IMR-90 (cell line): ENCODE data around the gene ARL5C. TPM values are rescaled to one million over a fixed set of nuclear protein-coding genes. Genes with fewer than 3 reads are reported as not detected.

Experiments
- ATAC-seq: fragments of 200-7000 bp; cut with Tn5 transposase; 2 replicates; pipeline ENCODE4 v1.9.1; 2020; ENCODE audit warnings: low read depth, mild to moderate bottlenecking, moderate library complexity
- BruUV-seq: library from RNA; stranded (reverse); fragments of 400-500 nt; replicated peaks from 2 replicates; lab custom pipeline; 2021; lab: Mats Ljungman, UMichigan
- CTCF ChIA-PET: fragments of 300-600 bp; formaldehyde crosslinking; extraction: SDS; loops from one replicate; lab custom pipeline; 2021; ENCODE audit warnings: antibody characterized with exemption; lab: Yijun Ruan, JAX
- POLR2A ChIA-PET: fragments of 300-600 bp; sonication (Branson Sonifier 250); formaldehyde crosslinking; loops from one replicate; lab custom pipeline; 2022; ENCODE audit warnings: antibody characterized with exemption; ENCODE audit not compliant: unreplicated experiment; lab: Charles Lee
- DNase-seq: peaks from one replicate; pipeline ENCODE4 v3.0.0; 2013
- H2AFZ ChIP-seq: replicated peaks from 2 replicates; pipeline ENCODE3; 2013; ENCODE audit warnings: low read length, mild to moderate bottlenecking; ENCODE audit not compliant: poor library complexity
- H2AK5ac ChIP-seq: 2 replicates; pipeline ENCODE4 v1.6.1; 2013; ENCODE audit warnings: low read depth, low read length, inconsistent platforms
- H2AK9ac ChIP-seq: replicated peaks from 2 replicates; pipeline ENCODE3; 2013; ENCODE audit warnings: mild to moderate bottlenecking, low read depth, low read length, moderate library complexity; ENCODE audit not compliant: poor library complexity
- H2BK120ac ChIP-seq: 2 replicates; pipeline ENCODE4 v1.6.1; 2013; ENCODE audit warnings: low read depth, low read length, inconsistent platforms
- H2BK15ac ChIP-seq: 3 replicates; pipeline ENCODE4 v1.6.1; 2013; ENCODE audit warnings: low read depth, low read length, inconsistent platforms
- H2BK20ac ChIP-seq: 2 replicates; pipeline ENCODE4 v1.6.1; 2013; ENCODE audit warnings: low read depth, mild to moderate bottlenecking, inconsistent platforms, low read length, moderate library complexity
- H2BK5ac ChIP-seq: 2 replicates; pipeline ENCODE4 v1.6.1; 2013; ENCODE audit warnings: mild to moderate bottlenecking, low read depth, low read length, inconsistent platforms; ENCODE audit not compliant: poor library complexity, severe bottlenecking
- H3K14ac ChIP-seq: replicated peaks from 2 replicates; pipeline ENCODE4 v1.6.1; 2013; ENCODE audit warnings: low read depth, low read length, inconsistent platforms
- H3K18ac ChIP-seq: 2 replicates; pipeline ENCODE4 v1.6.1; 2013; ENCODE audit warnings: low read depth, low read length, control low read depth
- H3K23ac ChIP-seq: 2 replicates; pipeline ENCODE4 v1.6.1; 2013; ENCODE audit warnings: low read depth, low read length, inconsistent platforms
- H3K27ac ChIP-seq: 2 replicates; pipeline ENCODE4 v1.5.1; 2013; ENCODE audit warnings: mild to moderate bottlenecking, control low read depth, low read length; ENCODE audit not compliant: insufficient read depth
- H3K27me3 ChIP-seq: 2 replicates; pipeline ENCODE4 v1.6.1; 2013; ENCODE audit warnings: low read length; ENCODE audit not compliant: control insufficient read depth, insufficient read depth
- H3K36me3 ChIP-seq: 2 replicates; pipeline ENCODE4 v1.6.1; 2013; ENCODE audit warnings: low read length, mixed read lengths; ENCODE audit not compliant: control insufficient read depth, insufficient read depth
- H3K4ac ChIP-seq: 2 replicates; pipeline ENCODE4 v1.6.1; 2013; ENCODE audit warnings: low read depth, low read length, inconsistent platforms
- H3K4me1 ChIP-seq: 2 replicates; pipeline ENCODE4 v1.6.1; 2013; ENCODE audit warnings: low read length, mixed read lengths; ENCODE audit not compliant: control insufficient read depth, insufficient read depth
- H3K4me2 ChIP-seq: 2 replicates; pipeline ENCODE4 v1.6.1; 2013; ENCODE audit warnings: low read depth, mild to moderate bottlenecking, control low read depth, low read length, moderate library complexity
- H3K4me3 ChIP-seq: 2 replicates; pipeline ENCODE4 v1.5.1; 2013; ENCODE audit warnings: low read depth, mild to moderate bottlenecking, control low read depth, low read length, moderate library complexity; ENCODE audit not compliant: insufficient read depth
- H3K56ac ChIP-seq: 2 replicates; pipeline ENCODE4 v1.6.1; 2013; ENCODE audit warnings: low read length, inconsistent platforms; ENCODE audit not compliant: insufficient read depth; ENCODE audit errors: extremely low read depth
- H3K79me1 ChIP-seq, 2 experiments: 2 replicates each; pipeline ENCODE4 v1.6.1; 2013; ENCODE audit warnings: low read length in 2 of 2, inconsistent platforms in 1 of 2, low read depth in 1 of 2
- H3K9ac ChIP-seq: 2 replicates; pipeline ENCODE4 v1.6.1; 2013; ENCODE audit warnings: low read depth, low read length, control low read depth
- H3K9me1 ChIP-seq: 2 replicates; pipeline ENCODE4 v1.6.1; 2013; ENCODE audit warnings: low read length, inconsistent platforms; ENCODE audit not compliant: insufficient read depth
- H3K9me3 ChIP-seq: 2 replicates; pipeline ENCODE4 v1.6.1; 2013; ENCODE audit warnings: low read length; ENCODE audit not compliant: control insufficient read depth, insufficient read depth
- H4K20me1 ChIP-seq: 2 replicates; pipeline ENCODE4 v1.6.1; 2013; ENCODE audit warnings: low read length, inconsistent platforms; ENCODE audit not compliant: insufficient read depth
- H4K5ac ChIP-seq: 2 replicates; pipeline ENCODE4 v1.6.1; 2013; ENCODE audit warnings: mild to moderate bottlenecking, low read depth, low read length, control low read depth
- H4K8ac ChIP-seq, 2 experiments: 2 replicates each; pipeline ENCODE4 v1.6.1; 2013; ENCODE audit warnings: low read depth in 2 of 2, low read length in 2 of 2, control low read depth in 1 of 2, inconsistent platforms in 1 of 2
- H4K91ac ChIP-seq: 2 replicates; pipeline ENCODE4 v1.6.1; 2013; ENCODE audit warnings: low read depth, low read length, inconsistent platforms; ENCODE audit not compliant: insufficient read depth
- BHLHE40 ChIP-seq: fragments of 150-350 bp; IDR thresholded peaks from 2 replicates; pipeline ENCODE4 v1.6.1; 2016; ENCODE audit warnings: mild to moderate bottlenecking, low read depth, low read length
- CHD1 ChIP-seq: IDR thresholded peaks from 2 replicates; pipeline ENCODE4 v1.6.1; 2012; ENCODE audit warnings: low read depth, low read length, improper control_type of control experiment
- ELK1 ChIP-seq: fragments of 150-350 bp; IDR thresholded peaks from 2 replicates; pipeline ENCODE4 v1.6.1; 2016; ENCODE audit warnings: low read depth, mild to moderate bottlenecking, low read length, moderate library complexity, borderline replicate concordance
- FOS ChIP-seq: fragments of 150-350 bp; IDR thresholded peaks from 2 replicates; pipeline ENCODE4 v1.6.1; 2016; ENCODE audit warnings: low read depth, low read length
- POLR2A ChIP-seq: IDR thresholded peaks from 2 replicates; pipeline ENCODE4 v1.6.1; 2012; ENCODE audit warnings: mild to moderate bottlenecking, low read depth, low read length
- RCOR1 ChIP-seq: IDR thresholded peaks from 2 replicates; pipeline ENCODE4 v1.6.1; 2012; ENCODE audit warnings: mild to moderate bottlenecking, low read length, improper control_type of control experiment; ENCODE audit not compliant: insufficient replicate concordance
- SMC3 ChIP-seq: fragments of 150-350 bp; IDR thresholded peaks from 2 replicates; pipeline ENCODE4 v1.6.1; 2016; ENCODE audit warnings: low read depth, mild to moderate bottlenecking, antibody characterized with exemption, low read length, moderate library complexity
- WGBS, 2 experiments: methylation state at CpG; one replicate each; pipeline versions ENCODE4 v1.1.5 to v1.1.7; 2013; ENCODE audit warnings: missing lambda C conversion rate in 2 of 2; ENCODE audit not compliant: insufficient read length in 1 of 2; ENCODE audit errors: extremely low coverage in 2 of 2; 5-methylcytosine and 5-hydroxymethylcytosine counted together
- dilution Hi-C: fragments of 300-500 bp; cut with HindIII; formaldehyde crosslinking; loops from one replicate; pipeline ENCODE4 v1.14.3; 2018; ENCODE audit warnings: low sequenced_read_pairs; ENCODE audit not compliant: unreplicated experiment
- in situ Hi-C: fragments of 300-500 bp; cut with MboI; formaldehyde crosslinking; loops from 3 replicates; pipeline ENCODE4 v1.14.3; 2019; ENCODE audit warnings: low sequenced_read_pairs, inconsistent platforms, mixed read lengths
- intact Hi-C: fragments of 100-400 bp; cut with micrococcal nuclease; formaldehyde crosslinking; loops from 2 replicates; pipeline ENCODE4 v1.10.0; 2022
- polyA plus RNA-seq, 3 experiments: library from polyadenylated mRNA; depleted of rRNA; stranded (reverse); fragments of >200 nt; gene quantifications; 2 replicates each; pipeline ENCODE4 v1.2.3, GENCODE V29; 2012; ENCODE audit warnings: low replicate concordance in 1 of 3
- total RNA-seq: library from RNA; depleted of rRNA; stranded (reverse); fragments of >200 nt; gene quantifications from 2 replicates; pipeline ENCODE4 v1.2.3, GENCODE V29; 2012; rRNA removed

ARL5C gene
- total and polyA plus RNA-seq, 2 of the 4 experiments (the other 2 are of a cell fraction): not detected

GRCh38 chr17:39107155-39107554 is 58.8 kb downstream of the ARL5C start:
- dilution Hi-C loops (no loop called here), in situ Hi-C loops (no loop called here), intact Hi-C loops (no loop called here)
- CTCF ChIA-PET: no interaction called here
- Histone ChIP-seq H2AFZ (no peak overlapping the region), H2BK5ac (no peak overlapping the region), H3K9ac (no peak overlapping the region), H3K4me3 (no peak overlapping the region), H3K4me2 (no peak overlapping the region), H2AK5ac (no peak overlapping the region), H3K23ac (no peak overlapping the region), H2BK120ac (no peak overlapping the region), H4K20me1 (no peaks in the 10 kb centered on the region), H3K9me1 (no peaks in the 10 kb centered on the region; the same call in 1 of the 2 replicates), H3K18ac (no peak overlapping the region), H3K4ac (no peak overlapping the region), H3K9me3 (no peaks in the 10 kb centered on the region), H2BK20ac (no peak overlapping the region), H3K27me3 (peaks cover 38% of the 10 kb centered on the region), H3K27ac (no peak overlapping the region), H3K56ac (no peak overlapping the region), H3K14ac (no peak overlapping the region), H3K36me3 (no peaks in the 10 kb centered on the region), H3K4me1 (peaks cover 2% of the 10 kb centered on the region; the same call in 1 of the 2 replicates), H4K91ac (no peak overlapping the region), H2AK9ac (no peak overlapping the region), H4K5ac (no peak overlapping the region), H2BK15ac (no peak overlapping the region), H4K8ac (no peak overlapping the region), H3K79me1 (no peaks in the 10 kb centered on the region)
- POLR2A ChIA-PET: no interaction called here
- DNase-seq (no peak), ATAC-seq (no peak)
- BruUV-seq: no TSS peak
- TF ChIP-seq POLR2A (no peak), SMC3 (no peak), FOS (no peak), ELK1 (no peak), BHLHE40 (no peak), RCOR1 (no peak), CHD1 (no peak)
- WGBS, 2 experiments: 80% methylated on average over 5 of the region's 7 CpGs; no CpG with 5 or more reads in 1 of the 2 experiments

Other genes with a start within 250 kb of the ARL5C start
- gene FBXO47, start 198.8 kb downstream of the ARL5C start, total RNA-seq: under 0.01 TPM in 1 of 2 replicates, not detected in the other
- gene FBXO47, start 198.8 kb downstream of the ARL5C start, polyA plus RNA-seq (2012; rRNA removed): not detected in 2 replicates
- gene PLXDC1, start 14.5 kb downstream of the ARL5C start, total RNA-seq: under 0.01 and 0.28 TPM in 2 replicates
- gene PLXDC1, start 14.5 kb downstream of the ARL5C start, polyA plus RNA-seq (2012; rRNA removed): 0.37 and 0.50 TPM in 2 replicates
- 2.5 TPM in 2 replicates for gene CACNB1, start 31.5 kb upstream of the ARL5C start, total RNA-seq
- gene CACNB1, start 31.5 kb upstream of the ARL5C start, polyA plus RNA-seq (2012; rRNA removed): 7.3 and 8.6 TPM in 2 replicates
- gene RPL19, start 34.1 kb upstream of the ARL5C start, total RNA-seq: 2,298 and 2,466 TPM in 2 replicates
- 2,030 and 2,101 TPM in 2 replicates for gene RPL19, start 34.1 kb upstream of the ARL5C start, polyA plus RNA-seq (2012; rRNA removed)
- gene STAC2, start 59.8 kb upstream of the ARL5C start, total RNA-seq: not detected in 2 replicates
- 0.02 and 0.03 TPM in 2 replicates for gene STAC2, start 59.8 kb upstream of the ARL5C start, polyA plus RNA-seq (2012; rRNA removed)
- gene FBXL20, start 235.5 kb upstream of the ARL5C start, total RNA-seq: 12.2 and 13.8 TPM in 2 replicates
- 3.2 and 4.1 TPM in 2 replicates for gene FBXL20, start 235.5 kb upstream of the ARL5C start, polyA plus RNA-seq (2012; rRNA removed)